Measurements from ENCODE around the gene ZNF714.

ZNF714 gene

GRCh38 chr19:21082011-21082975 lies at the start of gene ZNF714:
TSS of gene ZNF714 (plus strand) at chr19:21082203. CDS start at chr19:21098269, 16,066 bp downstream.
- H3K4me3 ChIP-seq (ENCODE audit: low read depth, low read length): peak within 1 kb of the TSS; percentile 64
- no peak for TF ChIP-seq CTCF (conservative IDR thresholded peaks at IDR 0.05; ENCODE audit: low read depth, low read length)
- peak; percentile 86 for DNase-seq (ENCODE audit: low read depth)

- TF ChIP-seq CTCF (conservative IDR thresholded peaks at IDR 0.05; ENCODE audit: low read depth, low read length): no peak
- H3K4me3 ChIP-seq (ENCODE audit: low read depth, low read length): no peak overlapping the region
- DNase-seq (ENCODE audit: low read depth): no peak
Measured at GRCh38 chr19:21045028-21045427, 37.0 kb upstream of the ZNF714 start.

GRCh38 chr19:21046489-21046888 lies 35.5 kb upstream of the ZNF714 start:
- no peak overlapping the region for H3K4me3 ChIP-seq (ENCODE audit: low read depth, low read length)
- no peak for DNase-seq (ENCODE audit: low read depth)
- TF ChIP-seq CTCF (conservative IDR thresholded peaks at IDR 0.05; ENCODE audit: low read depth, low read length): no peak

DNA sequence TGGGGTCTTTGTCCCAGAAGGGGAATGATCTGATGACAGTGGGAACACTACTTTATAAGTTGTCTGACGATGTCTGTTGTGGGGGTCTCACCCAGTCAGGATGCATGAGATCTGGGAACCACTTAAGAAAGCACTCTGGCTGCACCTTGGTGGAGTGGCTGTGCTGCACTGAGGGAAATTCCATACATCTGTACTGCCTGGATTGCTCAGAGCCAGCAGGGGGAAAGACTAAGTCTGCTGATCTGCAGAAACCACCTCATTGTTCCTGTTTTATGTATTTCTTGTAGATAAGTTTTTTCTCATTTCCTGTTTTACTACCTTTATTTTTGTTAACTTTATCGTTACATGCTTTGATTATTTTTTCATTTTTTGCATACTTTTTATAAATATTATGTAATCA lies 34.3 kb upstream of the ZNF714 start:
- H3K4me3 ChIP-seq (ENCODE audit: low read depth, low read length): no peak overlapping the region
- TF ChIP-seq CTCF (conservative IDR thresholded peaks at IDR 0.05; ENCODE audit: low read depth, low read length): no peak
- peak; percentile 2 for DNase-seq (ENCODE audit: low read depth)

DNA sequence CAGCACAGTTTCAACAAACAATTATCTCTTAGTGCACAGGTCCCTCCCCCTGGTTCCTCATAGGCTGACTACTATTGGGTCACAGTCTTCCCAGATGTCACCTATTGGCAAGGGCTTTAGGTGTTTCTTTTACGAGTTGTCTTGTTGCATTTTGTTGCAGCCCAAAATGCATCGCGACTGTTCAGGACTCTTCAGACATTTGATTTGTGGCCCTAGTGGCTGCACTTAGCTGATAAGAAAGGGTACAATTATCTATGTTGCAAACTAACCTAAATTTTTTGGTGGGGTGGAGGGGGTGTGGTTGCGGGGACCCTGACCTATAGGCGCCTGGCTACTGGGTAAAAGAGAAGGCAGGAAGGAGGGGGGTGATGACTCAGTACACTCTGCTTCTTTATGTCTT lies 29.1 kb upstream of the ZNF714 start:
- no peak overlapping the region for H3K4me3 ChIP-seq (ENCODE audit: low read depth, low read length)
- no peak for DNase-seq (ENCODE audit: low read depth)
- TF ChIP-seq CTCF (conservative IDR thresholded peaks at IDR 0.05; ENCODE audit: low read depth, low read length): no peak

- DNase-seq (ENCODE audit: low read depth): no peak
- no peak overlapping the region for H3K4me3 ChIP-seq (ENCODE audit: low read depth, low read length)
- no peak for TF ChIP-seq CTCF (conservative IDR thresholded peaks at IDR 0.05; ENCODE audit: low read depth, low read length)
Measured at GRCh38 chr19:21065336-21065735, 16.7 kb upstream of the ZNF714 start.

DNA sequence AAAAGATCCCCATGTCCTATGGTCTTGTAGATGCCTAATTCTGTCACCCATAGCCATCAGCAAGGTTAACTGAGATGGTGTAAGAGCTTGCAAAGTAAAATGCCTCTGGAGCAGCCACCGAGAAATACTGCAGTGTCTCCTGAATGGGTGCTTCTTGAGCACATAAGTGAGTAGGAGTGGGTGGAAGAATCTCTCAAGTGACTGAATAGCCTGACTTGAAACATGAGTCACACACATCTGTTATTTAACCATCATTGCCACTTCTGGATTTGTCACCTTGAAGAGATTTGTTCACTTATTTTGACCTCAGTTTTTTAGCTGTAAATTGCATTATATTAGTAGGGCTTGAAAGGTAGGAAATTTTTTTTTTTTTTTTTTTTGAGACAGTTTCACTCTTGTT lies 2.3 kb downstream of the ZNF714 start:
- no peak for TF ChIP-seq CTCF (conservative IDR thresholded peaks at IDR 0.05; ENCODE audit: low read depth, low read length)
- DNase-seq (ENCODE audit: low read depth): peak; percentile 66
- no peak overlapping the region for H3K4me3 ChIP-seq (ENCODE audit: low read depth, low read length)
